Spleen (tissue), 11 donors: Measurements from ENCODE around the gene SACS. TPM values are rescaled to one million over a fixed set of nuclear protein-coding genes. Genes with fewer than 3 reads are reported as not detected.
A peak's percentile ranks its signal among the peaks of the same experiment; 100 is the strongest.

ENCODE experiments used
- DNase-seq: peaks from one replicate; pipeline ENCODE4 v3.0.0-alpha.2; 2020
- H3K27ac ChIP-seq, 8 donors: fragments of 200-600 bp; sonication (generic) in 7 of 8; 1 replicate in 4 of 8; 2 replicates in 4 of 8; pipeline versions ENCODE4 v1.5.0 to v1.8.0; 2016 to 2021; ENCODE audit warnings: inconsistent platforms in 4 of 8, mild to moderate bottlenecking in 4 of 8, moderate library complexity in 1 of 8
- H3K27me3 ChIP-seq, 7 donors: fragments of 200-600 bp; sonication (generic) in 6 of 7; replicated peaks in 1 of 7; 1 replicate in 4 of 7; 2 replicates in 3 of 7; pipeline versions ENCODE4 v1.5.0 to v1.8.0; 2016 to 2021; ENCODE audit warnings: inconsistent platforms in 3 of 7, mild to moderate bottlenecking in 1 of 7
- H3K36me3 ChIP-seq, 6 donors: fragments of 200-600 bp; sonication (generic) in 5 of 6; 1 replicate in 4 of 6; 2 replicates in 2 of 6; pipeline versions ENCODE4 v1.5.0 to v1.8.0; 2016 to 2021; ENCODE audit warnings: inconsistent platforms in 2 of 6
- H3K4me1 ChIP-seq, 6 donors: fragments of 200-600 bp; sonication (generic) in 5 of 6; 1 replicate in 3 of 6; 2 replicates in 3 of 6; pipeline versions ENCODE4 v1.5.0 to v1.8.0; 2016 to 2021; ENCODE audit warnings: inconsistent platforms in 3 of 6
- H3K4me3 ChIP-seq, 8 donors: fragments of 200-600 bp; sonication (generic) in 7 of 8; 1 replicate in 4 of 8; 2 replicates in 4 of 8; pipeline versions ENCODE4 v1.5.0 to v1.8.0; 2016 to 2021; ENCODE audit warnings: inconsistent platforms in 4 of 8, mild to moderate bottlenecking in 4 of 8, moderate library complexity in 2 of 8
- H3K9me3 ChIP-seq, 8 donors: fragments of 200-600 bp; sonication (generic) in 7 of 8; 1 replicate in 4 of 8; 2 replicates in 4 of 8; pipeline versions ENCODE4 v1.5.0 to v1.8.0; 2016 to 2021; ENCODE audit warnings: inconsistent platforms in 4 of 8
- POLR2A ChIP-seq, 3 donors: fragments of 450-650 bp; IDR thresholded peaks; one replicate each; pipeline ENCODE4 v1.5.1; 2017; ENCODE audit warnings: antibody characterized with exemption in 3 of 3, mild to moderate bottlenecking in 1 of 3
- POLR2AphosphoS5 ChIP-seq, 3 donors: sonication (generic); formaldehyde crosslinking; IDR thresholded peaks; one replicate each; pipeline ENCODE4 v1.5.1; 2017; ENCODE audit warnings: antibody characterized with exemption in 3 of 3
- WGBS, 5 donors: extraction: QIAGEN DNeasy Blood & Tissue Kit in 3 of 5; methylation state at CpG; one replicate each; pipeline versions ENCODE4 v1.1.5 to v1.1.7; 2013 to 2018; 5-methylcytosine and 5-hydroxymethylcytosine counted together
- intact Hi-C: fragments of 100-400 bp; cut with DNase I; formaldehyde crosslinking; loops from one replicate; pipeline ENCODE4 v1.15.0; 2023; ENCODE audit warnings: low total_unique reads
- polyA plus RNA-seq, 3 donors: library from polyadenylated mRNA; stranded (reverse); fragments of 200-250 nt; gene quantifications; one replicate each; pipeline ENCODE4 v1.2.1, GENCODE V29; 2013
- total RNA-seq, 7 donors: library from RNA; depleted of rRNA in 3 of 7; stranded (reverse); fragments of >200 nt in 3 of 7; fragmentation: NEBNext Ultra II Directional in 4 of 7; extraction: Animal tissue kit (Norgen Biotek cat#: 25700) in 4 of 7; gene quantifications; one replicate each; pipeline versions ENCODE4 v1.1.0 to v1.2.1, GENCODE V29; 2016 to 2021
- TF ChIP-seq, protein P1 (sequence below), 11 experiments: fragments of 200-600 bp in 7 of 11; fragments of 450-650 bp in 4 of 11; sonication (generic) in 4 of 11; IDR thresholded peaks in 8 of 11; conservative IDR thresholded peaks in 3 of 11; 1 replicate in 7 of 11; 2 replicates in 4 of 11; pipeline versions ENCODE4 v1.4.0 to v1.8.0; 2016 to 2021; ENCODE audit warnings: antibody characterized with exemption in 11 of 11, inconsistent platforms in 4 of 11, mild to moderate bottlenecking in 1 of 11
- donor health status: healthy with polysubstance abuse.
- donor health status: DM: no; HTN: no; CAD: no; lungs with moderate emphysema.
- donor health status: DM: no; HTN: no; CAD: no.
- donor health status: Bipolar disorder and iron deficiency.
- donor health status: healthy.
- donor health status: DM: no; HTN: no; CAD: no.
- donor health status: DM: yes; HTN: yes; CAD: no.

The SACS gene
- total and polyA plus RNA-seq, 10 donors = 4.6 to 34.4 (median 23.1) TPM

GRCh38 chr13:23380534-23380933, 53.0 kb downstream of the SACS start:
- Histone ChIP-seq H3K9me3 (no peaks in the 10 kb centered on the region), H3K36me3 (no peaks in the 10 kb centered on the region), H3K27me3 (no peaks in the 10 kb centered on the region), H3K4me3 (no peak overlapping the region), H3K27ac (peak overlapping the region in 3 of 8 donors; percentile 10 to 51 (median 38)), H3K4me1 (peaks cover 8 to 58% (median 48%) of the 10 kb centered on the region in 6 donors)
- intact Hi-C loops = no loop called here
- no peak for TF ChIP-seq POLR2A (IDR thresholded peaks at IDR 0.05)
- no peak for TF ChIP-seq POLR2AphosphoS5 (IDR thresholded peaks at IDR 0.05)
- TF ChIP-seq, protein P1, sequence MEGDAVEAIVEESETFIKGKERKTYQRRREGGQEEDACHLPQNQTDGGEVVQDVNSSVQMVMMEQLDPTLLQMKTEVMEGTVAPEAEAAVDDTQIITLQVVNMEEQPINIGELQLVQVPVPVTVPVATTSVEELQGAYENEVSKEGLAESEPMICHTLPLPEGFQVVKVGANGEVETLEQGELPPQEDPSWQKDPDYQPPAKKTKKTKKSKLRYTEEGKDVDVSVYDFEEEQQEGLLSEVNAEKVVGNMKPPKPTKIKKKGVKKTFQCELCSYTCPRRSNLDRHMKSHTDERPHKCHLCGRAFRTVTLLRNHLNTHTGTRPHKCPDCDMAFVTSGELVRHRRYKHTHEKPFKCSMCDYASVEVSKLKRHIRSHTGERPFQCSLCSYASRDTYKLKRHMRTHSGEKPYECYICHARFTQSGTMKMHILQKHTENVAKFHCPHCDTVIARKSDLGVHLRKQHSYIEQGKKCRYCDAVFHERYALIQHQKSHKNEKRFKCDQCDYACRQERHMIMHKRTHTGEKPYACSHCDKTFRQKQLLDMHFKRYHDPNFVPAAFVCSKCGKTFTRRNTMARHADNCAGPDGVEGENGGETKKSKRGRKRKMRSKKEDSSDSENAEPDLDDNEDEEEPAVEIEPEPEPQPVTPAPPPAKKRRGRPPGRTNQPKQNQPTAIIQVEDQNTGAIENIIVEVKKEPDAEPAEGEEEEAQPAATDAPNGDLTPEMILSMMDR (IDR thresholded peaks at IDR 0.05 in 8 of 11, conservative IDR thresholded peaks at IDR 0.05 in 3 of 11) = no peak
- no peak for DNase-seq
- WGBS, 5 donors = 75 to 84% (median 76%) methylated on average over 5 of the region's 5 CpGs

- TF ChIP-seq POLR2AphosphoS5 (IDR thresholded peaks at IDR 0.05) (no peak), POLR2A (IDR thresholded peaks at IDR 0.05) (no peak)
- TF ChIP-seq, protein P1 (IDR thresholded peaks at IDR 0.05 in 8 of 11, conservative IDR thresholded peaks at IDR 0.05 in 3 of 11) = no peak
- WGBS, 5 donors = 30 to 41% (median 38%) methylated on average over 11 of the region's 11 CpGs
- Histone ChIP-seq H3K27ac (peak overlapping the region in 2 of 8 donors; percentile 5 to 37), H3K27me3 (no peaks in the 10 kb centered on the region), H3K9me3 (no peaks in the 10 kb centered on the region), H3K4me1 (peaks cover 14 to 70% (median 57%) of the 10 kb centered on the region in 6 donors), H3K36me3 (no peaks in the 10 kb centered on the region), H3K4me3 (no peak overlapping the region)
- intact Hi-C loops = no loop called here
- DNase-seq = no peak
Measured at GRCh38 chr13:23377983-23378632, 55.4 kb downstream of the SACS start.

GRCh38 chr13:23377579-23377978, 55.9 kb downstream of the SACS start:
- WGBS, 5 donors = 74 to 84% (median 77%) methylated on average over 7 of the region's 7 CpGs
- Histone ChIP-seq H3K9me3 (no peaks in the 10 kb centered on the region), H3K4me3 (no peak overlapping the region), H3K4me1 (peaks cover 19 to 75% (median 63%) of the 10 kb centered on the region in 6 donors), H3K27me3 (no peaks in the 10 kb centered on the region), H3K27ac (peak overlapping the region in 2 of 8 donors; percentile 5 to 37), H3K36me3 (no peaks in the 10 kb centered on the region)
- DNase-seq = no peak
- TF ChIP-seq POLR2A (IDR thresholded peaks at IDR 0.05) = no peak
- TF ChIP-seq, protein P1 (IDR thresholded peaks at IDR 0.05 in 8 of 11, conservative IDR thresholded peaks at IDR 0.05 in 3 of 11) = no peak
- TF ChIP-seq POLR2AphosphoS5 (IDR thresholded peaks at IDR 0.05) = no peak
- intact Hi-C loops = no loop called here
